Left ventricle myocardium inferior (tissue), 1 donor: ENCODE results near the gene CATSPERE. TPM values are rescaled to one million over a fixed set of nuclear protein-coding genes. Genes with fewer than 3 reads are reported as not detected.
"Not testable (repeated sequence)": the region's sequence is repeated elsewhere in the genome, so short reads cannot be mapped to it uniquely, and the experiment has no call there.

Experiments used
- DNase-seq: peaks from one replicate; pipeline ENCODE4 v3.0.0-alpha.2; 2020
- H3K27ac ChIP-seq: fragments of 200-600 bp; replicated peaks from 2 replicates; pipeline ENCODE4 v1.8.0; 2021
- H3K27me3 ChIP-seq: fragments of 200-600 bp; 2 replicates; pipeline ENCODE4 v1.8.0; 2021; ENCODE audit warnings: low read depth
- H3K36me3 ChIP-seq: fragments of 200-600 bp; 2 replicates; pipeline ENCODE4 v1.8.0; 2021
- H3K4me1 ChIP-seq: fragments of 200-600 bp; 2 replicates; pipeline ENCODE4 v1.8.0; 2021
- H3K4me3 ChIP-seq: fragments of 200-600 bp; 2 replicates; pipeline ENCODE4 v1.8.0; 2021; ENCODE audit warnings: mild to moderate bottlenecking, moderate library complexity
- H3K9me3 ChIP-seq: fragments of 200-600 bp; replicated peaks from 2 replicates; pipeline ENCODE4 v1.8.0; 2021
- intact Hi-C: fragments of 100-400 bp; cut with micrococcal nuclease; formaldehyde crosslinking; loops from one replicate; pipeline ENCODE4 v1.11.0; 2022
- total RNA-seq: library from RNA; stranded (reverse); fragmentation: NEBNext Ultra II Directional; extraction: Animal tissue kit (Norgen Biotek cat#: 25700); gene quantifications from one replicate; pipeline ENCODE4 v1.2.1, GENCODE V29; 2021
- TF ChIP-seq, protein P1 (sequence below): fragments of 200-600 bp; IDR thresholded peaks from 2 replicates; pipeline ENCODE4 v1.8.0; 2021; ENCODE audit warnings: antibody characterized with exemption, mild to moderate bottlenecking, borderline replicate concordance
- donor health status: DM: no; HTN: yes; CAD: no; lungs with severe emphysema.

CATSPERE gene
- total RNA-seq, 1 donor from 2014 or later = 0.58 TPM

DNA sequence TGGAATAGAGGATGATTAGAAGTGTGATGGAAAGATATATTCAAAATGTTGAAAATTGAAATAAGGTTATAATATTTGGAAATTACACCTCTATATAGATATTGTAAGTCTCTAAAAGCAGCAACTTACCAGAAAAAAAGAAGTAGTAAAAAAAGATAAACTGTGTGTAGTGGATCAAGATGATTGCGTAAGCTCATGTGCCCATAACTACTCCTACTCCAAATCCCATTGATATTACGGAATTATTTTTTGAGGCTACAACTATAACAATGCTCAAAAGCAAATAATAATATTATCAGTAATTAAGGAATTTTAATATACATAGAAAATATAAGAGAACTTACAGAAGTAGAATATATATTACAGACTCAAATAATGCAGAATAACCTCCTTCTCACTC lies 33.6 kb downstream of the CATSPERE start:
- Histone ChIP-seq H3K9me3 (peaks cover 7% of the 10 kb centered on the region), H3K27me3 (no peaks in the 10 kb centered on the region), H3K27ac (no peak overlapping the region), H3K4me1 (no peaks in the 10 kb centered on the region), H3K36me3 (no peaks in the 10 kb centered on the region), H3K4me3 (no peak overlapping the region)
- intact Hi-C loops = no loop called here
- DNase-seq = no peak
- TF ChIP-seq, protein P1, sequence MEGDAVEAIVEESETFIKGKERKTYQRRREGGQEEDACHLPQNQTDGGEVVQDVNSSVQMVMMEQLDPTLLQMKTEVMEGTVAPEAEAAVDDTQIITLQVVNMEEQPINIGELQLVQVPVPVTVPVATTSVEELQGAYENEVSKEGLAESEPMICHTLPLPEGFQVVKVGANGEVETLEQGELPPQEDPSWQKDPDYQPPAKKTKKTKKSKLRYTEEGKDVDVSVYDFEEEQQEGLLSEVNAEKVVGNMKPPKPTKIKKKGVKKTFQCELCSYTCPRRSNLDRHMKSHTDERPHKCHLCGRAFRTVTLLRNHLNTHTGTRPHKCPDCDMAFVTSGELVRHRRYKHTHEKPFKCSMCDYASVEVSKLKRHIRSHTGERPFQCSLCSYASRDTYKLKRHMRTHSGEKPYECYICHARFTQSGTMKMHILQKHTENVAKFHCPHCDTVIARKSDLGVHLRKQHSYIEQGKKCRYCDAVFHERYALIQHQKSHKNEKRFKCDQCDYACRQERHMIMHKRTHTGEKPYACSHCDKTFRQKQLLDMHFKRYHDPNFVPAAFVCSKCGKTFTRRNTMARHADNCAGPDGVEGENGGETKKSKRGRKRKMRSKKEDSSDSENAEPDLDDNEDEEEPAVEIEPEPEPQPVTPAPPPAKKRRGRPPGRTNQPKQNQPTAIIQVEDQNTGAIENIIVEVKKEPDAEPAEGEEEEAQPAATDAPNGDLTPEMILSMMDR = no peak

- no peak for DNase-seq
- H3K4me1 ChIP-seq = no peaks in the 10 kb centered on the region
- no peak overlapping the region for H3K27ac ChIP-seq
- H3K9me3 ChIP-seq = peaks cover 22% of the 10 kb centered on the region
- H3K4me3 ChIP-seq = no peak overlapping the region
- intact Hi-C loops = no loop called here
- no peaks in the 10 kb centered on the region for H3K27me3 ChIP-seq
- no peaks in the 10 kb centered on the region for H3K36me3 ChIP-seq
- TF ChIP-seq, protein P1 = no peak
These were observed 35.1 kb downstream of the CATSPERE start for GRCh38 chr1:244496186-244496585.

DNA sequence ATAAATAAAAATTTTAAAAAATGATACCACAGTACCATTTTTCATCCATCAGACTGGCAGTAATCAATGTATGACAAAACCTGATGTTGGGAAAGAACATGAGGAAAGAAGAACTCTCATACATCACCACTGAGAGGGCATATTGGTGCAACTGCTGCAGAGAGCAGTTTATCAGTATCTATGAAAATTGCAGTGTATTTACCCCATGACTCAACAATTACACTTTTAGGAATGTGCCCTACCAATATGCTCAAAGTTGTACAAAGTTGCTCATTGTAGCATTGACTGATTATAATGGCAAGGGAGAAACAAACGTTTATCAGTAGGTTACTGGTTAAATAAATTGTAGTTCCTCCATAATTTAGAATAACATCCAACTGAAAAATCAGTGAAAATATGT lies 36.7 kb downstream of the CATSPERE start:
- no peak overlapping the region for H3K27ac ChIP-seq

GRCh38 chr1:244499484-244499883 lies 38.4 kb downstream of the CATSPERE start:
- H3K36me3 ChIP-seq, DNase-seq, intact Hi-C loops, H3K27ac ChIP-seq, H3K4me1 ChIP-seq, H3K4me3 ChIP-seq, H3K27me3 ChIP-seq: not testable (repeated sequence)
- H3K9me3 ChIP-seq = peaks cover 29% of the 10 kb centered on the region

More for the DNA sequence above, 36.7 kb downstream of the CATSPERE start:
- TF ChIP-seq, protein P1 = no peak
- Histone ChIP-seq H3K4me3 (no peak overlapping the region), H3K36me3 (no peaks in the 10 kb centered on the region), H3K9me3 (peaks cover 24% of the 10 kb centered on the region), H3K4me1 (no peaks in the 10 kb centered on the region), H3K27me3 (no peaks in the 10 kb centered on the region)
- no peak for DNase-seq
- intact Hi-C loops = no loop called here

- H3K4me3 ChIP-seq, H3K27ac ChIP-seq, H3K27me3 ChIP-seq, DNase-seq, H3K36me3 ChIP-seq, H3K4me1 ChIP-seq, intact Hi-C loops: not testable (repeated sequence)
- peaks cover 29% of the 10 kb centered on the region for H3K9me3 ChIP-seq
These were observed 39.4 kb downstream of the CATSPERE start for GRCh38 chr1:244500515-244500914.

- Histone ChIP-seq H3K27me3 (no peaks in the 10 kb centered on the region), H3K9me3 (peaks cover 48% of the 10 kb centered on the region), H3K36me3 (no peaks in the 10 kb centered on the region), H3K27ac (no peak overlapping the region), H3K4me3 (no peak overlapping the region), H3K4me1 (no peaks in the 10 kb centered on the region)
- intact Hi-C loops = no loop called here
- DNase-seq = no peak
- TF ChIP-seq, protein P1 = no peak
These were observed 41.6 kb downstream of the CATSPERE start for GRCh38 chr1:244502630-244503029.

- Histone ChIP-seq H3K4me3 (no peak overlapping the region), H3K36me3 (no peaks in the 10 kb centered on the region), H3K27me3 (no peaks in the 10 kb centered on the region), H3K27ac (no peak overlapping the region), H3K9me3 (peaks cover 40% of the 10 kb centered on the region), H3K4me1 (no peaks in the 10 kb centered on the region)
- DNase-seq = no peak
- TF ChIP-seq, protein P1 = no peak
- intact Hi-C loops = no loop called here
These were observed 52.4 kb downstream of the CATSPERE start for GRCh38 chr1:244513493-244513892.
